HepG2 (cell line): ENCODE results near the gene MND1. TPM values are rescaled to one million over a fixed set of nuclear protein-coding genes. Genes with fewer than 3 reads are reported as not detected.

Experiments
- ATAC-seq: fragments of 200-7000 bp; cut with Tn5 transposase; 3 replicates; pipeline ENCODE4 v1.9.1; 2020; ENCODE audit warnings: mild to moderate bottlenecking, moderate library complexity
- BruUV-seq: library from RNA; stranded (reverse); fragments of 400-500 nt; replicated peaks from 2 replicates; lab custom pipeline; 2021; lab: Mats Ljungman, UMichigan
- CTCF ChIA-PET: fragments of 300-600 bp; formaldehyde crosslinking; extraction: SDS; loops from one replicate; lab custom pipeline; 2021; ENCODE audit warnings: low total read pairs, inconsistent platforms, low intra/inter-chr PET ratio; lab: Yijun Ruan, JAX
- POLR2A ChIA-PET: fragments of 350-600 bp; sonication (Branson Sonifier 250); formaldehyde crosslinking; loops from one replicate; lab custom pipeline; 2020; ENCODE audit warnings: antibody characterized with exemption, inconsistent platforms; lab: Yijun Ruan, JAX
- DNase-seq: peaks from one replicate; pipeline ENCODE4 v3.0.0-alpha.2; 2015; ENCODE audit warnings: low spot score
- FAIRE-seq: peaks from 3 replicates; lab custom pipeline; 2011; peaks lifted over from hg19 to GRCh38; lab: Jason Lieb, UNC
- H2AFZ ChIP-seq: one replicate; pipeline ENCODE4 v1.6.1; 2011; ENCODE audit warnings: low read length, inconsistent platforms
- H3K27ac ChIP-seq: fragments of 300-600 bp; 3 replicates; pipeline ENCODE4 v1.8.0; 2011; ENCODE audit warnings: mixed run types, mild to moderate bottlenecking, mixed read lengths, low read length, inconsistent platforms; ENCODE audit not compliant: insufficient read depth; ENCODE audit errors: extremely low read length
- H3K27me3 ChIP-seq, 2 experiments: fragments of 200-600 bp in 1 of 2; 2 replicates in 1 of 2; 3 replicates in 1 of 2; pipeline versions ENCODE4 v1.6.0 to v1.8.0; 2011; ENCODE audit warnings: low read length in 2 of 2, mild to moderate bottlenecking in 2 of 2, moderate library complexity in 2 of 2, inconsistent platforms in 1 of 2; ENCODE audit not compliant: insufficient read depth in 2 of 2, control insufficient read depth in 1 of 2
- H3K36me3 ChIP-seq, 2 experiments: fragments of 200-600 bp in 1 of 2; replicated peaks in 1 of 2; 2 replicates in 1 of 2; 3 replicates in 1 of 2; pipeline versions ENCODE4 v1.5.1 to v1.8.0; 2011; ENCODE audit warnings: low read length in 2 of 2, inconsistent platforms in 1 of 2; ENCODE audit not compliant: insufficient read depth in 2 of 2, control insufficient read depth in 1 of 2
- H3K4me1 ChIP-seq: 2 replicates; pipeline ENCODE4 v1.5.1; 2012; ENCODE audit warnings: low read length, inconsistent platforms; ENCODE audit not compliant: insufficient read depth
- H3K4me2 ChIP-seq: 2 replicates; pipeline ENCODE4 v1.6.0; 2011; ENCODE audit warnings: low read depth, low read length, inconsistent platforms
- H3K4me3 ChIP-seq, 3 experiments: fragments of 200-600 bp in 1 of 3; sonication (generic), shearing (Covaris generic) in 1 of 3; replicated peaks in 1 of 3; 2 replicates each; pipeline ENCODE4 v1.5.1; 2011 to 2016; ENCODE audit warnings: low read length in 3 of 3, inconsistent platforms in 2 of 3, low read depth in 2 of 3, mild to moderate bottlenecking in 2 of 3, control low read depth in 1 of 3, mixed read lengths in 1 of 3; ENCODE audit not compliant: insufficient read depth in 1 of 3
- H3K79me2 ChIP-seq: one replicate; pipeline ENCODE4 v1.6.1; 2011; ENCODE audit warnings: low read length, inconsistent platforms; ENCODE audit not compliant: insufficient read depth
- H3K9ac ChIP-seq: 2 replicates; pipeline ENCODE4 v1.6.0; 2011; ENCODE audit warnings: mild to moderate bottlenecking, low read depth, low read length, inconsistent platforms; ENCODE audit not compliant: insufficient read depth
- H3K9me3 ChIP-seq: 2 replicates; pipeline ENCODE4 v1.5.1; 2012; ENCODE audit warnings: mild to moderate bottlenecking, low read length
- H4K20me1 ChIP-seq: 2 replicates; pipeline ENCODE4 v1.6.0; 2011; ENCODE audit warnings: inconsistent platforms, mild to moderate bottlenecking, low read length, moderate library complexity; ENCODE audit not compliant: insufficient read depth
- ATF2 ChIP-seq: sonication (generic); formaldehyde crosslinking; IDR thresholded peaks from 2 replicates; pipeline ENCODE4 v1.4.0; 2020; ENCODE audit warnings: missing genetic modification reagents
- CENPT ChIP-seq: sonication (generic); formaldehyde crosslinking; IDR thresholded peaks from 2 replicates; pipeline ENCODE4 v1.8.0; 2022; ENCODE audit warnings: low read depth, mild to moderate bottlenecking, moderate library complexity, missing genetic modification reagents
- HOXA3 ChIP-seq: sonication (generic); formaldehyde crosslinking; IDR thresholded peaks from 2 replicates; pipeline ENCODE4 v1.5.0; 2020; ENCODE audit warnings: missing genetic modification reagents
- KAT7 ChIP-seq: IDR thresholded peaks from 2 replicates; pipeline ENCODE4 v1.6.1; 2018; ENCODE audit warnings: borderline replicate concordance, missing compliant biosample characterization
- KMT2B ChIP-seq: IDR thresholded peaks from 2 replicates; pipeline ENCODE4 v1.6.1; 2016; ENCODE audit warnings: missing genetic modification reagents, missing compliant biosample characterization
- TP53 ChIP-seq: sonication (generic); formaldehyde crosslinking; conservative IDR thresholded peaks from 2 replicates; pipeline ENCODE4 v1.4.0; 2020; ENCODE audit warnings: missing genetic modification reagents
- ZNF382 ChIP-seq: sonication (generic); formaldehyde crosslinking; IDR thresholded peaks from 2 replicates; pipeline ENCODE4 v1.5.0; 2020; ENCODE audit warnings: missing genetic modification reagents, mild to moderate bottlenecking, borderline replicate concordance
- ZNF512 ChIP-seq: sonication (generic); formaldehyde crosslinking; IDR thresholded peaks from 2 replicates; pipeline ENCODE4 v1.4.0; 2020; ENCODE audit warnings: mild to moderate bottlenecking, missing genetic modification reagents
- ZNF644 ChIP-seq: IDR thresholded peaks from 2 replicates; pipeline ENCODE4 v1.6.1; 2016; ENCODE audit warnings: low read depth
- ZNF746 ChIP-seq: sonication (generic); formaldehyde crosslinking; IDR thresholded peaks from 2 replicates; pipeline ENCODE4 v1.8.0; 2022; ENCODE audit warnings: mild to moderate bottlenecking, missing genetic modification reagents
- ZNF747 ChIP-seq: sonication (generic); formaldehyde crosslinking; IDR thresholded peaks from 2 replicates; pipeline ENCODE4 v1.8.1; 2023; ENCODE audit warnings: missing genetic modification reagents, mild to moderate bottlenecking, borderline replicate concordance
- ZNF780A ChIP-seq: sonication (generic); formaldehyde crosslinking; IDR thresholded peaks from 2 replicates; pipeline ENCODE4 v1.8.0; 2022; ENCODE audit warnings: mild to moderate bottlenecking, missing genetic modification reagents, moderate library complexity
- ZNF878 ChIP-seq: sonication (generic); formaldehyde crosslinking; IDR thresholded peaks from 2 replicates; pipeline ENCODE4 v1.8.1; 2023; ENCODE audit warnings: mild to moderate bottlenecking, missing genetic modification reagents, moderate library complexity
- ZSCAN25 ChIP-seq: sonication (generic); formaldehyde crosslinking; IDR thresholded peaks from 2 replicates; pipeline ENCODE4 v1.8.0; 2022; ENCODE audit warnings: mild to moderate bottlenecking, missing genetic modification reagents
- WGBS: methylation state at CpG from one replicate; pipeline ENCODE4 v1.1.6; 2017; ENCODE audit warnings: low lambda C conversion rate; 5-methylcytosine and 5-hydroxymethylcytosine counted together
- in situ Hi-C: cut with HindIII; loops from 2 replicates; pipeline ENCODE4 v1.10.0; 2017; ENCODE audit warnings: low pct_unique_long_range_greater_than_20kb; ENCODE audit not compliant: extremely low pct_ligation_motif_present
- intact Hi-C: fragments of 100-400 bp; cut with micrococcal nuclease; formaldehyde crosslinking; loops from one replicate; pipeline ENCODE4 v1.10.0; 2022; ENCODE audit not compliant: unreplicated experiment
- polyA plus RNA-seq, 8 experiments: library from polyadenylated mRNA; depleted of rRNA in 3 of 8; stranded (reverse) in 7 of 8; unstranded in 1 of 8; fragments of >200 nt; fragmentation: Illumina TruSeq in 4 of 8; extraction: Trizol in 4 of 8; gene quantifications; 2 replicates each; pipeline versions ENCODE4 v1.2.1 to v1.2.3, GENCODE V29; 2011 to 2016; ENCODE audit warnings: low read depth in 4 of 8, missing spikeins in 1 of 8, mixed read lengths in 1 of 8; ENCODE audit not compliant: insufficient read depth in 1 of 8
- total RNA-seq, 5 experiments: library from RNA; depleted of rRNA; stranded (reverse); fragments of >200 nt; fragmentation: Illumina TruSeq; extraction: Trizol; gene quantifications; 2 replicates each; pipeline ENCODE4 v1.2.3, GENCODE V29; 2016; ENCODE audit warnings: low read depth in 1 of 5
- TF ChIP-seq, protein P1 (sequence below): sonication (generic); formaldehyde crosslinking; IDR thresholded peaks from 2 replicates; pipeline ENCODE4 v1.8.1; 2023; ENCODE audit warnings: missing genetic modification reagents, mild to moderate bottlenecking, borderline replicate concordance
- TF ChIP-seq, protein P2 (sequence below): sonication (generic); formaldehyde crosslinking; IDR thresholded peaks from 2 replicates; pipeline ENCODE4 v1.9.0; 2021; ENCODE audit warnings: missing genetic modification reagents, mild to moderate bottlenecking, borderline replicate concordance
- TF ChIP-seq, protein P3 (sequence below): sonication (generic); formaldehyde crosslinking; IDR thresholded peaks from 2 replicates; pipeline ENCODE4 v1.8.0; 2022; ENCODE audit warnings: missing genetic modification reagents, mild to moderate bottlenecking, inconsistent platforms, borderline replicate concordance

Gene MND1
- total and polyA plus RNA-seq, 2 of the 13 experiments (the other 11 are each of a cell fraction or from before 2014, with no cell fraction given), result 4.8 to 30.7 TPM

- no peaks in the 10 kb centered on the region for H3K79me2 ChIP-seq
- CTCF ChIA-PET, result no interaction called here
- no peak overlapping the region for H3K4me3 ChIP-seq
- H3K4me1 ChIP-seq, result no peaks in the 10 kb centered on the region
- intact Hi-C loops, result no loop called here
- no peak overlapping the region for H2AFZ ChIP-seq
- ATAC-seq (no peak), DNase-seq (no peak), FAIRE-seq (no peak)
- no peaks in the 10 kb centered on the region for H4K20me1 ChIP-seq
- WGBS, result 96% methylated on average over 4 of the region's 4 CpGs
- peaks cover 1 to 15% of the 10 kb centered on the region in 2 experiments; a peak in 4 of 5 replicates for H3K36me3 ChIP-seq
- in situ Hi-C loops, result no loop called here
- H3K27ac ChIP-seq, result no peak overlapping the region
- H3K4me2 ChIP-seq, result no peak overlapping the region
- no TSS peak for BruUV-seq
- POLR2A ChIA-PET, result no interaction called here
- no peak for TF ChIP-seq ZNF382
- TF ChIP-seq, protein P1, sequence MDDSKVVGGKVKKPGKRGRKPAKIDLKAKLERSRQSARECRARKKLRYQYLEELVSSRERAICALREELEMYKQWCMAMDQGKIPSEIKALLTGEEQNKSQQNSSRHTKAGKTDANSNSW (CRISPR knock-in tag), result no peak
- TF ChIP-seq, protein P2, sequence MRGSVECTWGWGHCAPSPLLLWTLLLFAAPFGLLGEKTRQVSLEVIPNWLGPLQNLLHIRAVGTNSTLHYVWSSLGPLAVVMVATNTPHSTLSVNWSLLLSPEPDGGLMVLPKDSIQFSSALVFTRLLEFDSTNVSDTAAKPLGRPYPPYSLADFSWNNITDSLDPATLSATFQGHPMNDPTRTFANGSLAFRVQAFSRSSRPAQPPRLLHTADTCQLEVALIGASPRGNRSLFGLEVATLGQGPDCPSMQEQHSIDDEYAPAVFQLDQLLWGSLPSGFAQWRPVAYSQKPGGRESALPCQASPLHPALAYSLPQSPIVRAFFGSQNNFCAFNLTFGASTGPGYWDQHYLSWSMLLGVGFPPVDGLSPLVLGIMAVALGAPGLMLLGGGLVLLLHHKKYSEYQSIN (CRISPR knock-in tag), result no peak
- no peak for TF ChIP-seq ZNF780A (CRISPR knock-in tag)
- no peak for TF ChIP-seq ZNF747 (CRISPR knock-in tag)
- no peak for TF ChIP-seq ZNF878 (CRISPR knock-in tag)
- no peak for TF ChIP-seq HOXA3 (CRISPR knock-in tag)
- no peak for TF ChIP-seq ZNF512 (CRISPR knock-in tag)
- TF ChIP-seq ZNF644 (CRISPR knock-in tag), result no peak
- TF ChIP-seq KMT2B (CRISPR knock-in tag), result no peak
- no peak for TF ChIP-seq ATF2 (CRISPR knock-in tag)
- no peak for TF ChIP-seq KAT7
- TF ChIP-seq, protein P3, sequence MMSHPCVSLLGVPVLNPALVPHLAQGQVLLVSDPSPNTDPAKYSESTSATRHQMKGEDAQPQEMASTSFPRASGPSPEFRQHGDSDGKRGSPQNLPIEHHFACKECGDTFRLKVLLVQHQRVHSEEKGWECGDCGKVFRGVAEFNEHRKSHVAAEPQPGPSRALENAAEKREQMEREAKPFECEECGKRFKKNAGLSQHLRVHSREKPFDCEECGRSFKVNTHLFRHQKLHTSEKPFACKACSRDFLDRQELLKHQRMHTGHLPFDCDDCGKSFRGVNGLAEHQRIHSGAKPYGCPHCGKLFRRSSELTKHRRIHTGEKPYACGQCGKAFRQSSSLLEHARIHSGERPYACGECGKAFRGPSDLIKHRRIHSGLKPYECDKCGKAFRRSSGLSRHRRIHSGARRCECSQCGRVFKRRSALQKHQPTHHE (CRISPR knock-in tag), result no peak
- TF ChIP-seq CENPT (CRISPR knock-in tag), result no peak
- no peak for TF ChIP-seq ZNF746 (CRISPR knock-in tag)
- TF ChIP-seq ZSCAN25 (CRISPR knock-in tag), result no peak
- TF ChIP-seq TP53 (CRISPR knock-in tag), result no peak
- H3K9ac ChIP-seq, result no peak overlapping the region
- H3K9me3 ChIP-seq, result no peaks in the 10 kb centered on the region
- no peaks in the 10 kb centered on the region for H3K27me3 ChIP-seq
These were observed 19.6 kb downstream of the MND1 start for GRCh38 chr4:153364061-153364460.
